ENCODE results near the gene TMEM132C.

Gene TMEM132C

GRCh38 chr12:128745772-128746689 is 479.1 kb downstream of the TMEM132C start:
- in situ Hi-C loops (cut with MboI; ENCODE audit: low sequenced_read_pairs), result no loop called here

GRCh38 chr12:128747441-128747840 is 480.5 kb downstream of the TMEM132C start:
- in situ Hi-C loops (cut with MboI; ENCODE audit: low sequenced_read_pairs), result no loop called here

GRCh38 chr12:128752386-128752785 is 485.4 kb downstream of the TMEM132C start:
- in situ Hi-C loops (cut with MboI; ENCODE audit: low sequenced_read_pairs), result no loop called here

- in situ Hi-C loops (cut with MboI; ENCODE audit: low sequenced_read_pairs), result no loop called here
These were observed 486.5 kb downstream of the TMEM132C start for GRCh38 chr12:128753438-128753837.

- in situ Hi-C loops (cut with MboI; ENCODE audit: low sequenced_read_pairs), result no loop called here
These were observed 487.3 kb downstream of the TMEM132C start for GRCh38 chr12:128754275-128754674.

- in situ Hi-C loops (cut with MboI; ENCODE audit: low sequenced_read_pairs), result no loop called here
These were observed 488.6 kb downstream of the TMEM132C start for GRCh38 chr12:128755566-128755965.
